ENCODE measurements around the gene ARRDC5. TPM values are rescaled to one million over a fixed set of nuclear protein-coding genes. Genes with fewer than 3 reads are reported as not detected.
"Not testable (repeated sequence)": the region's sequence is repeated elsewhere in the genome, so short reads cannot be mapped to it uniquely, and the experiment has no call there.

Gene ARRDC5
- total RNA-seq, 1 donor from 2014 or later: not detected

DNA sequence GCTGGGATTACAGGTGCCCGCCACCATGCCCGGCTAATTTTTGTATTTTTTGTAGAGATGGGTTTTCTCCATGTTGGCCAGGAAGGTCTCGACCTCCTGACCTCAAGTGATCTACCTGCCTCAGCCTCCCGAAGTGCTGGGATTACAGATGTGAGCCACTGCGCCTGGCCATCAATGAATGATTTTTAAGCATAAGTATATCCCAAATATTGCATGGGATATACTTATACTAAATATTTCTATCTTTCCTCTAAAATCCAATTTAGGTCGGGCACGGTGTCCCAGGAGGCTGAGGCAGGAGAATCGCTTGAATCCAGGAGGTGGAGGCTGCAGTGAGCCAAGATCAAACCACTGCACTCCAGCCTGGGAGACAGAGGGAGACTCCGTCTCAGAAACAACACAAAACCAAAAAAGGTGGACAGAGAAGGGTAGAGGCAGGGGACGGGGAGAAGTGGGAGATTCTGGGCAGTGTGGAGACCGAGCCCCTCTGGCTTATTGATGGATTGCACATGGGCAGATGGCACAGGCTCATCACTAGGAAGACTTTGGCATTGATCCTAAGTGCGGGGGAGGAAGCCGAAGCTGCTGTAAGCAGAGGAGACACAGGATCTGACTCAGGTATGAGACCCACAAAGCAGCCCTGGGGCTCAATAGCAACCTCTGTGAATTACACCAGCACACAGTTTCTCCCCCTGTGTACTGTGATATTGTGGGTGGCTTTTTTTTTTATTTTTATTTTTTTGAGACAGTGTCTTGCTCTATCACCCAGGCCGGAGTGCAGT lies 13.5 kb downstream of the ARRDC5 start:
- DNase-seq (ENCODE audit: low spot score, unreplicated experiment): no peak
- TF ChIP-seq, protein P1, sequence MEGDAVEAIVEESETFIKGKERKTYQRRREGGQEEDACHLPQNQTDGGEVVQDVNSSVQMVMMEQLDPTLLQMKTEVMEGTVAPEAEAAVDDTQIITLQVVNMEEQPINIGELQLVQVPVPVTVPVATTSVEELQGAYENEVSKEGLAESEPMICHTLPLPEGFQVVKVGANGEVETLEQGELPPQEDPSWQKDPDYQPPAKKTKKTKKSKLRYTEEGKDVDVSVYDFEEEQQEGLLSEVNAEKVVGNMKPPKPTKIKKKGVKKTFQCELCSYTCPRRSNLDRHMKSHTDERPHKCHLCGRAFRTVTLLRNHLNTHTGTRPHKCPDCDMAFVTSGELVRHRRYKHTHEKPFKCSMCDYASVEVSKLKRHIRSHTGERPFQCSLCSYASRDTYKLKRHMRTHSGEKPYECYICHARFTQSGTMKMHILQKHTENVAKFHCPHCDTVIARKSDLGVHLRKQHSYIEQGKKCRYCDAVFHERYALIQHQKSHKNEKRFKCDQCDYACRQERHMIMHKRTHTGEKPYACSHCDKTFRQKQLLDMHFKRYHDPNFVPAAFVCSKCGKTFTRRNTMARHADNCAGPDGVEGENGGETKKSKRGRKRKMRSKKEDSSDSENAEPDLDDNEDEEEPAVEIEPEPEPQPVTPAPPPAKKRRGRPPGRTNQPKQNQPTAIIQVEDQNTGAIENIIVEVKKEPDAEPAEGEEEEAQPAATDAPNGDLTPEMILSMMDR (IDR thresholded peaks at IDR 0.05; ENCODE audit: unreplicated experiment): no peak
- Mint-ChIP-seq H3K4me1 (ENCODE audit: low read depth) (no peaks in the 10 kb centered on the region), H3K36me3 (ENCODE audit: insufficient read depth) (no peaks in the 10 kb centered on the region), H3K9me3 (ENCODE audit: low read depth) (no peaks in the 10 kb centered on the region), H3K27me3 (peaks cover 2% of the 10 kb centered on the region), H3K27ac (no peak overlapping the region), H3K4me3 (ENCODE audit: low read depth) (no peak overlapping the region)

DNA sequence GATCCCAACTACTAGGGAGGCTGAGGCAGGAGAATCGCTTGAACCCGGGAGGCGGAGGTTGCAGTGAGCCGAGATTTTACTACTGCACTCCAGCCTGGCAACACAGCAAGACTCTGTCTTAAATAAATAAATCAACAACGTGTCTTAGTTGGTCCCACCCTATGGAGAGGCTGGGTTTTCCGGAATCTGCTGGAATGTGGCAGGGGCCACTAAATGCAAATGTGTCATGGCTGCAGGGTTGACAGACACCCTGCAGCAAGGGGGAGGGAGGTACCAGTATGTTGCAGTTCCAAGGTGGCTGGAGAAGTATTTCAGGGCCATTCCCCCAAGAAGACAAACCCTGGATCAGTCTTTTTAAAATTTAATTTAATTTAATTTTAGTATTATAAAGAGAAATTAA lies 14.9 kb downstream of the ARRDC5 start:
- H3K9me3 Mint-ChIP-seq (ENCODE audit: low read depth); H3K4me1 Mint-ChIP-seq (ENCODE audit: low read depth); DNase-seq (ENCODE audit: low spot score, unreplicated experiment); H3K4me3 Mint-ChIP-seq (ENCODE audit: low read depth); H3K27me3 Mint-ChIP-seq; H3K36me3 Mint-ChIP-seq (ENCODE audit: insufficient read depth); H3K27ac Mint-ChIP-seq: not testable (repeated sequence)

DNA sequence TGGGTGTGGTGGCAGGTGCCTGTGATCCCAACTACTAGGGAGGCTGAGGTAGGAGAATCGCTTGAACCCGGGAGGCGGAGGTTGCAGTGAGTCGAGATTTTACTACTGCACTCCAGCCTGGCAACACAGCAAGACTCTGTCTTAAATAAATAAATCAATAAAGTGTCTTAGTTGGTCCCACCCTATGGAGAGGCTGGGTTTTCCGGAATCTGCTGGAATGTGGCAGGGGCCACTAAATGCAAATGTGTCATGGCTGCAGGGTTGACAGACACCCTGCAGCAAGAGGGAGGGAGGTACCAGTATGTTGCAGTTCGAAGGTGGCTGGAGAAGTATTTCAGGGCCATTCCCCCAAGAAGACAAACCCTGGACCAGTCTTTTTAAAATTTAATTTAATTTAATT lies 17.7 kb downstream of the ARRDC5 start:
- H3K36me3 Mint-ChIP-seq (ENCODE audit: insufficient read depth); DNase-seq (ENCODE audit: low spot score, unreplicated experiment); H3K9me3 Mint-ChIP-seq (ENCODE audit: low read depth): not testable (repeated sequence)

DNA sequence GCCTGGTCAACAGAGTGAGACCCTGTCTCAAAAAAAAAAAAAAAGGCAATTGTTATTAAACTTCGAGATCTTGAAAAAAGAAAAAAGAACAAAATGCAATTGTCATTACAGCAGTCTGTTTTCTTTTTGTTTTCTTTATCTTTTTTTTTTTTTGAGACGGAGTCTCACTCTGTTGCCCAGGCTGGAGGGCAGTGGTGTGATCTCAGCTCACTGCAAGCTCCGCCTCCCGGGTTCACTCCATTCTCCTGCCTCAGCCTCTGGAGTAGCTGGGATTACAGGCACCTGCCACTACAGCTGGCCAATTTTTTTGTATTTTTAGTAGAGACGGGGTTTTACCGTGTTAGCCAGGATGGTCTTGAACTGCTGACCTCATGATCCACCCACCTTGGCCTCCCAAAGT lies 19.8 kb downstream of the ARRDC5 start:
- H3K36me3 Mint-ChIP-seq (ENCODE audit: insufficient read depth); H3K9me3 Mint-ChIP-seq (ENCODE audit: low read depth); H3K27ac Mint-ChIP-seq; H3K4me1 Mint-ChIP-seq (ENCODE audit: low read depth); H3K27me3 Mint-ChIP-seq; DNase-seq (ENCODE audit: low spot score, unreplicated experiment); H3K4me3 Mint-ChIP-seq (ENCODE audit: low read depth): not testable (repeated sequence)

More for the DNA sequence above, 17.7 kb downstream of the ARRDC5 start:
- H3K4me3 Mint-ChIP-seq (ENCODE audit: low read depth); H3K4me1 Mint-ChIP-seq (ENCODE audit: low read depth); H3K27ac Mint-ChIP-seq; H3K27me3 Mint-ChIP-seq: not testable (repeated sequence)

DNA sequence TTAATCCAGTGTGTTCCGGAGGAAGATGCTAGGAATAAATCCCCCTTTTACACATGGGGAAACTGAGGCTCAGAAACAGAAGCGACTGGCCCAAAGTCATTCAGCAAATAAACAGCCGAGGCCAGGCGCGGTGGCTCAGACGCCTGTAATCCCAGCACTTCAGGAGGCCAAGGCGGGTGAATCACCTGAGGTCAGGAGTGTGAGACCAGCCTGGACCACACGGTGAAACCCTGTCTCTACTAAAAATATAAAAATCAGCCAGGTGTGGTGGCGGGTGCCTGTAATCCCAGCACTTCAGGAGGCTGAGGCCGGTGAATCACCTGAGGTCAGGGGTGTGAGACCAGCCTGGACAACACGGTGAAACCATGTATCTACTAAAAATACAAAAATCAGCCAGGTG lies 23.7 kb downstream of the ARRDC5 start:
- TF ChIP-seq, protein P1 (IDR thresholded peaks at IDR 0.05; ENCODE audit: unreplicated experiment): no peak
- no peak overlapping the region for H3K27ac Mint-ChIP-seq
- H3K4me3 Mint-ChIP-seq (ENCODE audit: low read depth): no peak overlapping the region
- no peaks in the 10 kb centered on the region for H3K4me1 Mint-ChIP-seq (ENCODE audit: low read depth)
- H3K36me3 Mint-ChIP-seq (ENCODE audit: insufficient read depth): no peaks in the 10 kb centered on the region
- H3K27me3 Mint-ChIP-seq: peaks cover under 1% of the 10 kb centered on the region
- H3K9me3 Mint-ChIP-seq (ENCODE audit: low read depth): no peaks in the 10 kb centered on the region
- no peak for DNase-seq (ENCODE audit: low spot score, unreplicated experiment)

DNA sequence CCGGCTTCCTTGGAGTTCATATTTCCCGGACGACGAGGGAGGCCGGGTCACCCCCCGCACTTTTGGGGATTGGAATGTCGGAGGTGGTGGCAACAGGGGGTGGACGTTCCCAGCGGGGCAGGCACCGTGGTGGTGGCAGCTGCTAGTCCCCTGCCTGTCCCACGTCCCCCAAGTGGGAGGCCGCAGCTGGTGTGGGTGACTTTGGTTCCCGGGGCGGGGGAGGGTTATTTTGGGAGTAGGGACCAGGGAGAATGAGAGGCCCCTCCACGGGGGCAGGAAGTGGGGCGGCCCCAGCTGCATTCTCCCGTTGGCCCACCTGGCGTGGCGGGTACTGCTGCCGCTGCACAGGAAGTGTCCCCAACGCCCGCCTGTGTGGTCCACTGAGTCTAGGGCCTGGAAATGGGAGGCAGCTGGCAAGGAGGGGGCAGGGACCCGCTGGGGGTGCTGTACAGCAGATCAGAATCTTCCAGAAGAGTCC lies 24.2 kb downstream of the ARRDC5 start:
- H3K36me3 Mint-ChIP-seq (ENCODE audit: insufficient read depth): no peaks in the 10 kb centered on the region
- no peak overlapping the region for H3K4me3 Mint-ChIP-seq (ENCODE audit: low read depth)
- no peaks in the 10 kb centered on the region for H3K9me3 Mint-ChIP-seq (ENCODE audit: low read depth)
- TF ChIP-seq, protein P1 (IDR thresholded peaks at IDR 0.05; ENCODE audit: unreplicated experiment): no peak
- no peak for DNase-seq (ENCODE audit: low spot score, unreplicated experiment)
- no peaks in the 10 kb centered on the region for H3K4me1 Mint-ChIP-seq (ENCODE audit: low read depth)
- H3K27me3 Mint-ChIP-seq: peaks cover 5% of the 10 kb centered on the region
- H3K27ac Mint-ChIP-seq: no peak overlapping the region

All from progenitor cell of endocrine pancreas (in vitro differentiated cells).